GM23248 (cell line): Measurements from ENCODE around the gene FAM110D.

Experiments
- EZH2 ChIP-seq: fragments of 200-600 bp; sonication (generic); IDR thresholded peaks from 2 replicates; pipeline ENCODE4 v1.6.1; 2018; ENCODE audit warnings: antibody characterized with exemption, mild to moderate bottlenecking; ENCODE audit not compliant: insufficient read depth, poor library complexity, severe bottlenecking
- EZH2phosphoT487 ChIP-seq: fragments of 200-600 bp; sonication (generic); IDR thresholded peaks from 2 replicates; pipeline ENCODE4 v1.6.1; 2018; ENCODE audit warnings: antibody characterized with exemption, moderate library complexity, mild to moderate bottlenecking, low read depth; ENCODE audit not compliant: insufficient read depth

DNA sequence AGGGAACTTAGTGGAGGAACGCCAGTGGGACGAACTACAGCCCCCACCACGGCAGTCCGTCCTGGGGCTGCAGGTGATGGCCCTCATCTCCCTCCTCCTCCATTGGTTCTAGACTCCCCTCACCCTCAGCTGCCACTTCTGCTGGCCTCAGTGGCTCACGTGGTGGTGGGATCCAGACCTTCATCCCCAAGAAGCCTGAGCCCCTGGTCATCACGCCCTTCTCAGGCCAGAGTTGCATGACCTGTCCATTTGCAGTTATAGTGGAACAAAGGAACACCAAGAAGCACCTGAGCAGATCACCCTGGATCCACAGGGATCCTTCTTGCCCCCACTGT, 13.0 kb upstream of the FAM110D start:
- no peak for TF ChIP-seq EZH2
- no peak for TF ChIP-seq EZH2phosphoT487
